IPS DF 19.7 (cell line): ENCODE data around the gene LRRC55.

Source experiments
- DNase-seq: peaks from one replicate; pipeline ENCODE4 v3.0.0-alpha.2; 2013; ENCODE audit warnings: low read depth, low spot score

Gene LRRC55

GRCh38 chr11:57235761-57236703 is 54.3 kb downstream of the LRRC55 start:
- no peak for DNase-seq

DNA sequence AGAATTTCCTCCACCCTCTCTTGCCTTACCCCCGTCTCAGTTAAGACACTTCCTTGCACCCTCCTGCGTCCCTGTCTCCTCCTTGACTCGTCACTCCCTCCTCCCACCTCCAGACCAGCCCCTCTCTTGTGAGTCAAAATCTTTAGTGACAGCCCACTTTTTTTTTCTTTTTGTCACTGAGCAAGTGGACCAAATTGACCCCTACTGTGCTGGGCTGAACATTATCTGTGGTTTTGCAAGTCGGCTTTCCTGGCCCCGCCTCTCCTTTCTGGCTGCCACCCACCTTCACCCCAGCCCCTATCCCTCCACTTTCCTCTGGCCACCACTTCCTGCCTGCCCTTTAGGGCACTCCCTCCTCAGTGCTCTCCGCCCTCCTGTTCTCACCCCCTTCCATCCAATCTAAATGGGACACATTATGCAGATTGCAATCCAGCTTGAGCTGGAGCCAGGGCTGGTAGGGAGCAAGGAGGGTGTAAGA is 55.5 kb downstream of the LRRC55 start, which contains the start of gene APLNR:
Gene APLNR (minus strand): TSS at position 47 of the 478 bp plus-strand sequence. CDS start 246 bp downstream, outside the sequence.
- no peak for DNase-seq

DNA sequence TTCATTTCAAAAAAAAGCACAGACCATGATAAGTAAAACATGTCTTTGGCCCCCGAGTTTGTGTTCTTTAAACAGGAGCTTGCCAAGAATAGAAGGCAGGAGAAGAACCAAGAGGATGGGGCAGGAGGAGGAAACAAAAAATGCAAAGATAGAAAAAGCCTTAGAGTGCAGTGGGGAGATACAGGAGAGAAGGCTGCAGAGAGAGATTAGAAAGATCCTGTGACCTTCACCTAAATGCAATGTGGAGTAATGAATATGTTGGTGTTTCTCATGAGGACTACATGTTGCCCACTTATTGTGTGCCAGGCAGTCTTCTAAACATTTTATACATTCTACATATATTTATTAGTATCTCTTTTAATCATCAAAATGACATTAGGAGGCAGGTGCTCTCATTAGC is 57.6 kb downstream of the LRRC55 start:
- DNase-seq = no peak

- DNase-seq = no peak
Observed at GRCh38 chr11:57240007-57240406, 58.3 kb downstream of the LRRC55 start.

- no peak for DNase-seq
Observed at GRCh38 chr11:57240757-57241156, 59.0 kb downstream of the LRRC55 start.
